HG02852 (cell line): ENCODE measurements around the gene COX17.
A peak's percentile ranks its signal among the peaks of the same experiment; 100 is the strongest.

Source experiments
- ATAC-seq: cut with Tn5 transposase; IDR thresholded peaks from one replicate; pipeline ENCODE4 v1.9.1; 2021; ENCODE audit warnings: mild to moderate bottlenecking, moderate library complexity; ENCODE audit not compliant: unreplicated experiment

The COX17 gene

GRCh38 chr3:119675188-119675874 lies 1.9 kb downstream of the COX17 start:
- no peak for ATAC-seq

- ATAC-seq = no peak
Measured at GRCh38 chr3:119673875-119674274, 3.3 kb downstream of the COX17 start.

- no peak for ATAC-seq
Measured at GRCh38 chr3:119672776-119673175, 4.4 kb downstream of the COX17 start.

GRCh38 chr3:119669906-119670570 lies 7.2 kb downstream of the COX17 start:
- no peak for ATAC-seq

GRCh38 chr3:119665954-119666559 lies 11.1 kb downstream of the COX17 start:
- no peak for ATAC-seq

GRCh38 chr3:119664850-119665379 lies 12.3 kb downstream of the COX17 start:
- ATAC-seq = no peak

DNA sequence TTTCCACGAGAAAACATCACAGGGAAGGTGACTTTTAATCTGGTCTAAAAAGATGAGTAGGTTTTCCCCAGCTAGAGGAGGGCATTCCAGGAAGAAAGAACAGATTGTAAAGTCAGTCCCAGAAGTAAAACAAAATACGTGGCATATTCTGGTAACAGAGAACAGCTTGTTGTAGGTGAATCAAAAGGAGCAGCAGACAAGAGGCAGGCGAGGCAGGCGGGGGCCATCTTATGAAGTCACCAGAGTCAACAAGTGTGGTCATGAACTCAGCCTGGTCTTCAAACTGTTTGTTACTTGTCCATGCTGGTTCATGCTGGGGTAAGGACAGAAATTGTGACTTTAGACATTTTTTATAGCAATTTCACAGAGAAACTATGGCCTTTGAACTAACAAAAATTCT lies 12.8 kb downstream of the COX17 start:
- ATAC-seq = no peak

- ATAC-seq = no peak
Measured at GRCh38 chr3:119663885-119664284, 13.3 kb downstream of the COX17 start.

GRCh38 chr3:119662604-119663373 lies 14.4 kb downstream of the COX17 start:
- no peak for ATAC-seq

DNA sequence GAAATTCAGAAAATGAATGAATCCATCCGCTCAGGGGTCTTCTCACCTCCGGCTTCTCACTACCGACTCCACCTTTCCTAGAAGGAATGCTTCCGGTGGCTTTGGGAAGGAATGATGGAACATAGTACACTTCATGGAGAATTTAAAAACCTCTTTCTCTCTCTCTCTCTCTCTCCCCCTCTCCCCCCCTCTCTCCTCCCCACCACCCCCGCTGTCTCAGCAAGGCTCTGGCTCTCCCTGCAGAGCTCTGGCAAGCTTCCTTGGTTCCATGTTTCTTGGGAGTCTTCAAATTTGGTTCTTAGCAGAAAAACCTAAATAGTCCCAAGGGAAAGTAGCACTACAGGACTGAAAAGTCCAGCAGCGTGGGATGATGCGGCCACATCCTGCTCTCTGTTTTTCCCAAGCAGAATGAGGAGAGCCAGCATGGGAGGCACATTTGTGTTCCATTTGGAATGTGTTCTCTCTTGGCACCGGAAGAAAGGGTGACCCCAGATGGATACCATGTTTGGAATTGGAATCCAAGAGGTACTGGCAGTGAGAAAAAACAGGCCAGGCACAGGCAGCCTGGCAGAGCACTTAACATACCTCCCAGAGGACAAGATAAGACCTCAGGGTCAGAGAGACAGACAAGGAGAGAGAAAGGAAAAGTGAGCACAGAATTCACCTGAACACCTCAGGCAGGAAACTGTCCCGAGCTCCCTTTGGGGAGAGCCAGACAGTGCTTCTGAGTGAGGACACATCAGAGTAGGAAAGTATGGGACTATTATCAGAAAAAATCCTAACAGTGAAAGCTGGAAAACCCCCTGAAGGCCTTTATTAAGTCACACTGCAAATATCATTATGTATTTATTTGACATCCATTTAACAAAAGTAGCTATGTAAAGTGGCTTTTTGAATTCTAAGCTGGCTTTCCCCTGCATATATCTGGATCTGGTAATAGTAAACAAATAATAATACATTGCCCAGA lies 16.4 kb downstream of the COX17 start, which contains the start of gene POPDC2:
Gene POPDC2 (minus strand): TSS at position 116 of the 967 bp plus-strand sequence. CDS start 166 bp downstream, outside the sequence.
- no peak for ATAC-seq

DNA sequence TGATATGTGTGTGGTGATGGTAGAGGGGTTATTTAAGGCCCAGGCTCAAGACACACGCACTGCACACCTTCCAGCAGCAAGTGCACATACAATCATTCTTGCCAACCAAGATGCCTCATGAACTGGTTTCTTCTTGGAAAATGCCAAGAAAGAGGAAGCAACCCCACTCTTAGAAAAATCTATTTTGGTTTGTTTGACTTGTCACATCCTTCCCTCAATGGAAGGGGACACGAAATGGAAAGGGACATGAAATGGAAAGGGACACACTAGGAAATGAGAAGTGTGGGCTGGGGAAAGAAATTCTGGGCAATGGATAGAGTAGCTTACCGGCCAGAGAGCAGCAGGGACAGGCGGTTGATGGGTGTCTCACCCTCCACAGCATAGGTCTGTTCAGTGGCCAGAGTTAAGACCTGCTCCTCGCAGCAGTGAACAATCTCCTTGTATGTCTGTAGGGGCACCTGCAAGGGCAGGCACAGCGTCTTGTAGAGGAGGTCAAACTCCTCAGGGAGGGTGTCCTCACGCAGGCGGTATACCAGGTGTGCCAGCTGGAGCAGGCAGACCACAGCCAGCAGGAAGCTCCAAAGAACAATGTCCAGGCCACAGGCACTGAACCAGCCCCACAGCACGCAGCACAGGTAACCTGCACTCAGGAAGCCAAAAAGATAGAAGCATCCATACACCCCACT lies 17.5 kb downstream of the COX17 start:
- ATAC-seq = no peak

DNA sequence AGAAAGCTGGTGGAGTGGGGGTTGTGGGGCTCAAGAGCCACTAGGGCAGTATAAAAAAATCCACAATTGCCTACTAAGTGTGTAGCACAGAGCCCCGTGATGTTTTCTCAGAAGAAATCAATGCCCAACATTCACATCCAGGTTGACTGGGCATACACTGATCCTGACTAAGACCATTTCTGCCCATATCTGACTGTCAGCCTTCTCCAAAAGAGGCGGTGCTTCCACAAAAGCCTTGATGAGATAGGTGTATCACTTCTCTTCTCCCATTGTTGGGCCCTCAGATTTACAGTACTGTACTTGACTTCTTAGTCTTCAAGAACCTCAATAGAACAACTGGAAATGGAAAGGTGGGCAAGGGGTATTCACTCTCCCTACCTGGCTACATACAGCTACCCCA lies 18.2 kb downstream of the COX17 start:
- ATAC-seq = no peak

GRCh38 chr3:119657887-119658702 lies 19.1 kb downstream of the COX17 start:
- ATAC-seq = peak; percentile 66

DNA sequence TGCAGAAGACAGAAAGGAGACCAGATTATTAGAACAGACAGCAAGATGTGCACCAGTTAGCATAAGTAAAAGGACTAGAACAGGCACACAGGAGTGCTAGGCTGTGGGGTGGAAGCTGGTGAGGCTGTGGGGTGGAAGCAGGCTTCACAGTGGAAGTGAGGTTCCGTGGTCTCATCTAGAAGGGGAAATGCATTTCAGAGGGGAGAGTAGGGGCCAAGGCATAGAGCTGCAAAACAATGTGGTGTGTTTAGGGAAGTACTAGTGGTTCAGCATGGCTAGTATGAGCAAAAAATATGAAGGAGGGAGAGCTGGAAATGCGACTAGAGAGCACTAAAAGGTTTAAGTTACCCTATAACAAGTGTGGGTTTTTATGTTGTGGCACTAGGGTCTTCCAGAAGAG lies 23.3 kb downstream of the COX17 start:
- ATAC-seq = no peak

DNA sequence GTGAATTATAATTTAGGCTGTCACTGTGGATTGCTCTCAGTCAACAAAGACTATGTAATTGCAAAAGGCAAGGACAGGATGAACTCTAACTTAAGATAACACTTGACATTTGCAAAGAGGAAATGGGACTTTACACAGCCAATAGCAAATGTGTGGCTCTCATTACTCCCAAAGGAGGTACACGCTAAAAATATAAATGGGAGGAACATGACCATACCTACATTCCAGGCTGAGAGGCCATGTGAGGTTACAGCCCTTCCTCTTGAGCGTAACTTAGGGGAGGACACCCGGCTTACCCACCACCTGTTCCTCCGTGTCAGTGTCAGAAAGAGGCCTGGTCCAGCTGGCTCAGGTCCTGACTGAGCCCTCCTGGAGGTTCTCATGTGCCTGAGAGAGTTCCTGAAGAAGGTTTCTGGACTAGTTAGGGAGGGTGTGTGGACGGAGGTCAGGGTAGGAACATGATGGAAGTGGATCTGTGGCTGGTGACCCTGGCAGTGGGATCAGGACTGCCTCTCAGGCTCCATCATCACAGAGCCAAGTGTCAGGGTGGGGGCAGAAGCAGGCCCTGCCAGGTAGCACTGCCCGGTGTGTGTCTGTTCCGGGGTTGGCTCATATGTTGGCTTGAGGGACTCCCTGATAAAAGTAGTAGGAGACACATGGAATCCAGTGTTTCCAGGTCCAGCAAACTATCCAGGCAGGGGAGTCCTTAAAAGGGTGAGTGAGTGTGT lies 24.7 kb downstream of the COX17 start:
- no peak for ATAC-seq

DNA sequence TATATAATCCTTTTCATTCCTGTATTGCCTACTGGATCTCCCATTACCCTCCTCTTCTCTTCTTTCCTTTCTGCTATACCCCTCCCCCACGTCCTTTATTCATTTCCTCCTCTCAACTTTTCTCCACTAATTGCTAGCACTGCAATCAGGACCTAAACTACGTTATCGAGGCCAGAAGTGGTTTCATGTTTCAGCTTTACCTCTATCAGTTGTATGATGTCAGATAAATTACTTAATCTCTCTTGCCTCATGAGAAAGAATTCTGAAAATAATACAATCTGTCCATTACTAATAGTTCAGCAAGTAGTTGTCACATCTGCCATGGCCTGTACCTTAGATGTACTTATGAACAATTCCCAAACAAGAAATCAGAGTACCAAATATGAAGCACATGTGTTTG lies 27.4 kb downstream of the COX17 start:
- ATAC-seq = no peak

- no peak for ATAC-seq
Measured at GRCh38 chr3:119647843-119648575, 29.2 kb downstream of the COX17 start.
